Stomach (tissue), 9 donors: ENCODE results near the gene CRACDL. TPM values are rescaled to one million over a fixed set of nuclear protein-coding genes. Genes with fewer than 3 reads are reported as not detected.

Experiments used
- DNase-seq, 2 donors: peaks; one replicate each; pipeline versions ENCODE4 v3.0.0 to v3.0.0-alpha.2; 2013 to 2019
- H3K27ac ChIP-seq, 5 donors: fragments of 200-600 bp in 4 of 5; sonication (generic) in 4 of 5; one replicate each; pipeline ENCODE4 v1.5.1; 2013 to 2019; ENCODE audit warnings: mild to moderate bottlenecking in 1 of 5, moderate library complexity in 1 of 5
- H3K27me3 ChIP-seq, 3 donors: fragments of 200-600 bp; sonication (generic); one replicate each; pipeline ENCODE4 v1.5.1; 2017 to 2019; ENCODE audit warnings: mixed run types in 1 of 3
- H3K36me3 ChIP-seq, 4 donors: fragments of 200-600 bp; sonication (generic); 1 replicate in 3 of 4; 2 replicates in 1 of 4; pipeline ENCODE4 v1.5.1; 2016 to 2019
- H3K4me1 ChIP-seq, 4 donors: fragments of 200-600 bp; sonication (generic); one replicate each; pipeline ENCODE4 v1.5.1; 2016 to 2019
- H3K4me3 ChIP-seq, 4 donors: fragments of 200-600 bp; sonication (generic) in 3 of 4; one replicate each; pipeline ENCODE4 v1.5.1; 2016 to 2019; ENCODE audit warnings: mild to moderate bottlenecking in 1 of 4
- H3K9me3 ChIP-seq, 4 donors: fragments of 200-600 bp; sonication (generic); one replicate each; pipeline ENCODE4 v1.5.1; 2016 to 2019
- CTCF ChIP-seq, 7 experiments: fragments of 450-650 bp in 4 of 7; fragments of 200-600 bp in 3 of 7; sonication (generic) in 3 of 7; IDR thresholded peaks; one replicate each; pipeline ENCODE4 v1.5.1; 2016 to 2019; ENCODE audit warnings: antibody characterized with exemption in 7 of 7, control low read depth in 2 of 7, mild to moderate bottlenecking in 1 of 7
- EP300 ChIP-seq: sonication (generic); formaldehyde crosslinking; IDR thresholded peaks from one replicate; pipeline ENCODE4 v1.6.1; 2017; ENCODE audit warnings: antibody characterized with exemption
- POLR2A ChIP-seq, 4 donors: fragments of 450-650 bp; IDR thresholded peaks; one replicate each; pipeline ENCODE4 v1.6.1; 2016; ENCODE audit warnings: antibody characterized with exemption in 4 of 4, control low read depth in 2 of 4, mild to moderate bottlenecking in 1 of 4, moderate library complexity in 1 of 4
- POLR2AphosphoS5 ChIP-seq, 3 donors: sonication (generic); formaldehyde crosslinking; IDR thresholded peaks; one replicate each; pipeline ENCODE4 v1.6.1; 2016; ENCODE audit warnings: antibody characterized with exemption in 3 of 3
- WGBS, 5 donors: extraction: QIAGEN DNeasy Blood & Tissue Kit in 3 of 5; methylation state at CpG; one replicate each; pipeline versions ENCODE4 v1.1.5 to v1.1.7; 2013 to 2018; 5-methylcytosine and 5-hydroxymethylcytosine counted together
- intact Hi-C: fragments of 100-400 bp; cut with DNase I; formaldehyde crosslinking; loops from one replicate; pipeline ENCODE4 v1.15.1; 2023; ENCODE audit warnings: low total_unique reads
- polyA plus RNA-seq, 3 donors: library from polyadenylated mRNA; stranded (reverse); fragments of 200-250 nt; gene quantifications; one replicate each; pipeline ENCODE4 v1.2.3, GENCODE V29; 2013
- total RNA-seq, 5 donors: library from RNA; depleted of rRNA; stranded (reverse); fragments of >200 nt; gene quantifications; one replicate each; pipeline versions ENCODE4 v1.1.0 to v1.2.3, GENCODE V29; 2014 to 2016
- donor health status: healthy with polysubstance abuse.
- donor health status: Bipolar disorder and iron deficiency.
- donor health status: healthy.

CRACDL gene
- total and polyA plus RNA-seq, 8 donors, result 5.4 to 205 (median 7.8) TPM

GRCh38 chr2:98912957-98913915 is 22.8 kb downstream of the CRACDL start:
- TF ChIP-seq CTCF (IDR thresholded peaks at IDR 0.05), result no peak
- peak in 1 of 2 donors; percentile 24 for DNase-seq
- 55 to 70% (median 65%) methylated on average over 11 of the region's 11 CpGs for WGBS, 5 donors
- H3K9me3 ChIP-seq, result no peaks in the 10 kb centered on the region
- intact Hi-C loops, result no loop called here
- H3K4me3 ChIP-seq, result no peak overlapping the region
- no peaks in the 10 kb centered on the region for H3K36me3 ChIP-seq
- peak overlapping the region in 4 of 5 donors; percentile 80 to 90 (median 86) for H3K27ac ChIP-seq
- H3K27me3 ChIP-seq, result no peaks in the 10 kb centered on the region
- H3K4me1 ChIP-seq, result peaks cover 37 to 62% (median 49%) of the 10 kb centered on the region in 4 donors

- H3K4me3 ChIP-seq, result no peak overlapping the region
- TF ChIP-seq POLR2AphosphoS5 (IDR thresholded peaks at IDR 0.05) (peak in 1 of 3 donors; percentile 68), CTCF (IDR thresholded peaks at IDR 0.05) (no peak)
- peak overlapping the region; percentile 72 to 90 (median 85) for H3K27ac ChIP-seq
- intact Hi-C loops, result no loop called here
- H3K27me3 ChIP-seq, result no peaks in the 10 kb centered on the region
- H3K36me3 ChIP-seq, result no peaks in the 10 kb centered on the region
- H3K4me1 ChIP-seq, result peaks cover 37 to 65% (median 55%) of the 10 kb centered on the region in 4 donors
- WGBS, 5 donors, result 30 to 45% (median 36%) methylated on average over 9 to 18 of the region's 18 CpGs
- H3K9me3 ChIP-seq, result no peaks in the 10 kb centered on the region
- DNase-seq, result peak; percentile 66 to 86
These were observed 23.7 kb downstream of the CRACDL start for GRCh38 chr2:98912221-98912851.

GRCh38 chr2:98911376-98912154 is 24.5 kb downstream of the CRACDL start:
- peak; percentile 9 to 25 for DNase-seq
- no peaks in the 10 kb centered on the region for H3K36me3 ChIP-seq
- peak overlapping the region; percentile 48 to 90 (median 85) for H3K27ac ChIP-seq
- H3K4me1 ChIP-seq, result peaks cover 37 to 65% (median 55%) of the 10 kb centered on the region in 4 donors
- H3K9me3 ChIP-seq, result no peaks in the 10 kb centered on the region
- 67 to 78% (median 74%) methylated on average over 15 to 17 of the region's 17 CpGs for WGBS, 5 donors
- no peaks in the 10 kb centered on the region for H3K27me3 ChIP-seq
- TF ChIP-seq CTCF (IDR thresholded peaks at IDR 0.05) (no peak), POLR2A (IDR thresholded peaks at IDR 0.05) (no peak), EP300 (no peak), POLR2AphosphoS5 (IDR thresholded peaks at IDR 0.05) (no peak)
- intact Hi-C loops, result no loop called here
- H3K4me3 ChIP-seq, result no peak overlapping the region

- TF ChIP-seq POLR2AphosphoS5 (IDR thresholded peaks at IDR 0.05) (no peak), CTCF (IDR thresholded peaks at IDR 0.05) (no peak), POLR2A (IDR thresholded peaks at IDR 0.05) (no peak), EP300 (no peak)
- no peaks in the 10 kb centered on the region for H3K27me3 ChIP-seq
- peaks cover 37 to 65% (median 55%) of the 10 kb centered on the region in 4 donors for H3K4me1 ChIP-seq
- WGBS, 5 donors, result 84 to 90% (median 87%) methylated on average over 7 of the region's 7 CpGs
- peak overlapping the region in 4 of 5 donors; percentile 80 to 90 (median 86) for H3K27ac ChIP-seq
- no peaks in the 10 kb centered on the region for H3K9me3 ChIP-seq
- no peaks in the 10 kb centered on the region for H3K36me3 ChIP-seq
- intact Hi-C loops, result no loop called here
- no peak overlapping the region for H3K4me3 ChIP-seq
- DNase-seq, result no peak
These were observed 25.0 kb downstream of the CRACDL start for GRCh38 chr2:98911126-98911375.
